ENCODE results near the gene DBH.

Gene DBH

DNA sequence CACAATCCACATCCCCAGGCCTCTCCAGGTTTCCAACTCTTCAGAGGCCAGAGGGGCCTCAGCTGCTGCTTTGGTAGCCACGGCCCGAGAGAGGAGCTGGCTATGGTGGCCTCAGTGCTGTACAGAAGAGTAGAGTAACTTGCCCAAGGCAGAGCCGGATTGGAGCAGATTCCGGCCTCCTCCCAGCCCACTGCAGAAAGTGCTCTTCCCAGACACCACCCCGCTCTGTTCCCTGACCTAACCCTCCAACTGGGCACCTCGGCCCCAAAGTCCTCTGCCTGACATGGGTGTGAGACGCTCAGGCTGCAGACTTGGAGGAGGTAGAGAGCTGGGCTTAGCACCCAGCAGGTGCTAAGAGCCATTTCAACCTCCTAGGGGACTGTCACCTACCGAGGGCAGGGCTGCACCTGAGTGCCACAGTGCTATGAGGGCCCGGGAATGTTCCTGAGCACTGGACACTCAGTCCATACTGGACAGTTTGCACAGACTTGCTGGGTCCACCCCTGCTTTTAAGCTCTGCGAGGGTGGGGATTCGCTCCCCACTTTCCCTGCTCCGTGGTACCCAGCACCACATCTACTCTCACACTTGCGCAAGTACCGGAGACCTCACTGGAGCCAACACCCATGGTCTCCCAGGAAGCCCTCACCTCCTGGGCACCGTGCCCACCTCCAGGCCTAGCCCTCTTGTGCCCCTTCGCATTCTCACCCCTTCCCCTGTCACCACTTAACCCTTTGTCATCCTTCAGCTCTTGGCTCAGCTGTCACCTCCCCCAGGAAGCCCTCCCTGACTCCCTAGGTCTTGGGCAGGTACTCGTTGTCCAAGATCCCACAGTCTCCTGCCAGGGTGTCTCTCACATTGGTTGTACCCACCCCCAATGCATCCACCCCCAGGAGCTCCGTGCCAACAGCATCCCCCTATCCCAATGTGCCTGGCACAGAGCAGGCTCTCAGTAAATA is 49.8 kb downstream of the DBH start:
- no peak for DNase-seq

DNA sequence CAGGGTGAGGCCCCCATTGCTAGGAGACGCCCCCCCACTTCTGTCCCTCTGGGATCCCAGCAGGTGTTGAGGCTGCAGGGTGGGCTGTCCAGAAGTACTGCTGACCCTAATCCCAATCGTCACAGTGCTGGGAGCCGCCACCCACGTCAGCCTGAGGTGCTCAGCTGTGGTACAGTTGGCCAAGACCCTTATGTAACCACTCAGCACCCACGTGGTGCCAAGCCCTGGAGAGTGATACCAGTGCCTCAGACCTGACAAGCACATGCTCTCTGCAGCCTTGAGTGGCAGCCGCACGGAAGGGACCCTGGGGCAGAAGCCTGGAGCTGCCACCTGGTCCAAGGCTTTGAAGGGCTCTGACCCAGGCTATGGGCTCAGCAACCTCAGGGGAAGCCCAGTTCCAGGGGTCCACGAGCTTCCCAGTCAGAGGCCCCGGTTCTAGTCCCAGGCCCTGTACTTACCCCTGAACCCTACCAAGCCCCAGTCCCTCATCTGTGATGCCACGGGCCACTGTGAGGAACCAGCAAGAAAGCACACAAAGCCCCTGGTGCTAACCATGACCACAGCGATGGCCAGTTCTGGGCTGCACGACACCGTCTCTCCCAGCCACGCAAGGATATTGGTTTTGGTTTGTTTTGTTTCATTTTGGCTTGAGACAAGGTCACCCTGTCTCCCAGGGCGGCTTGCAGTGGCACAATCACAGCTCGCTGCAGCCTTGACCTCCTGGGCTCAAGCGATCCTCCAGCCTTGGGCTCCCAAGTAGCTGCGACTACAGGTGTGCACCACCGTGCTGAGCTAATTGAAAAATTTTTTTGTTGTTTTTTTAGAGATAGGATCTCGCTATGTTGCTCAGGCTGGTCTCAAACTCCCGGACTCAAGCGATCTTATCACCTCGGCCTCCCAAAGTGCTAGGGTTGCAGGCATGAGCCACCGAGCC is 50.7 kb downstream of the DBH start:
- no peak for DNase-seq

DNA sequence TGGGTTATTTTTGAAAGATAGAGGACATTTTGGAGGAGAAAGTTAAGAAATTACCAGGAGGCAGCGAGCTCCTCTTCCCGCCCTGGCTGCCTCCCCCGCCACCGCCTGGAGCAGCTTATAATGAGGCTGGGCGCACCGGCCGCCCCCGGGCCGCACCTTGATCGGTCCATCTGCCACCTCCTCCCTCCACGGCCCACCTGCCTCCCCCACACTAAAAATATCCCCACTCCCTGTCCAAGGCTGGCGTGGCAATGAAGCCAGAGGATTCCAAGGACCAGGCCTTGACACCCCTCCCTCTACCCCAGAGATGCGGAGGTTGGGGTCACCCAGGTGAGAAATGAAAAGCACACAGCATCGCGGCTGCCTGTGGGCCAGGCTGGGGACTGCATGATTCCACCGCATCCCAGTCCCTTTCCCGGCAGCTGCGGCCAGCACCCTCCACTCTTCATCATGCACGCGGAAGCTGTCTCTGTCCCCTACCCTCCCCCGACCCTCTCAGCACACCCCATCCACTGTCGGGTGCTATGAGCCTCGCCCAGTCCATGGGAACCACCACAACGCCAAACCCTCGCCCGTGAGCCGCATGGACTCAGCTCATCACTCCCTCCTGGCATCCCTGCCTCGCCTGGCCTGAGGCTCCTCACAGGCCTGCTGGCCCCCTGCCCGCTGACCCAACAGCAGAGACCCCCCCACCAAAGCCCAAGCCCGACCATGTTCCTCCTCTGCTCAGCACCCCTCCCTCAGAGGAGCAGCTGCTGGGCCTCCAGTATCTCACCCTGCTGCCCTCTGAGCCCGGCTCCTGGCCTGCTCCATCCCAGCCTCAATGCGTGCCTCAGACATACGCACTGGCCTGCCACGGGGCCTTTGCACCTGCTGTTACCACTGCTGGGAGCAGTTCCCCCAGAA is 51.9 kb downstream of the DBH start:
- no peak for DNase-seq

DNA sequence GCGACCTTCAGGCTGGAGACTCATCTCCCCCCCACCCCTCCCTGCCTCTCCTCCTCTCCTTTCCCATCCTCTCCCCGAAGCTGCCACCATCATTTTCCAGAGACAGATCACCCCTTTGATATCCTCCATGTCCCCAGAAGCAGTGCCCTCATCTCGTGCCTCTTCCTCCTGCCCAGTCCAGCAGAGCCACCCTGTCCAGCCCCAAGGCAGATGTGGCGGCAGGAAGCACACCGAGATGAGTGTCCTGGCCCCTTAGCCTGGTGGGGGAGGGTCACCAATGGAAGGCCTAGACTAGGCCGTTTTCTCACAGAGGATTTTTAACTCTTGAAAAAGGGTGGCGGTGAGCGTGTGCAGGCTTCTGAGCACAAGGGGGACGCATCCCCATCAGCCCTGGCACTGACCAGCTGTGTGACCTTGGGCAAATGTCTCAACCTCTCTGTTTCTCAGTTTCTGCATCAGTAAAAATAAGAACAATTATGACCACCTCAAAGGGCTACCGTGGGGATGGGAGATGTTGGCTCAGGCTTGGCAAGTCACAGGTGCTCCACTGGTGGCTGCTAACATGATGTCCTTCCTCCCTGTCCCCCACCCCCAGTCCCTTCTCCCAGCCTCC is 53.1 kb downstream of the DBH start:
- no peak for DNase-seq

DNA sequence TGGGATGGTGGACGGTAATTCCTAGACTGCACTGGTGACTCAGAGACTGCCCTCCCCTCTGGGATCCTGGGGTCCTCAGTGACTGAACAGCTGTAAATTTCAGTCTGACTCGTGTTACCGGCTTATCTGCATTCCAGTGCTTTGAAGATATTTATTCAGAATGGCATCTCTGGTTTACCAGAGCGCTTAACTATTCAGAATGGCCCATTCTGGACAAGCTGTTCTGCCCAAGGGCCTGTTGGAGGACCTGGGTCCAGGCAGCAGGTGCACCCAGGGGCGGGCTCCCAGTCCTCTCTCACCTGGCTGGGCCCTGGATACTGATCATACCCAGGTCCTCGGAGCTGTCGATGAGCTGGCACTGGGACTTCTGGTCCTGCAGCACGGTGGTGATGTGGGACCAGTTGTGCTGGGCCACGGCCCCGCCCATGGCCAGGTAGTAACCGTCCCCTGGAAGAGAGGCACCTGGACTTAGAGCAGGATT is 54.0 kb downstream of the DBH start:
- no peak for DNase-seq

DNA sequence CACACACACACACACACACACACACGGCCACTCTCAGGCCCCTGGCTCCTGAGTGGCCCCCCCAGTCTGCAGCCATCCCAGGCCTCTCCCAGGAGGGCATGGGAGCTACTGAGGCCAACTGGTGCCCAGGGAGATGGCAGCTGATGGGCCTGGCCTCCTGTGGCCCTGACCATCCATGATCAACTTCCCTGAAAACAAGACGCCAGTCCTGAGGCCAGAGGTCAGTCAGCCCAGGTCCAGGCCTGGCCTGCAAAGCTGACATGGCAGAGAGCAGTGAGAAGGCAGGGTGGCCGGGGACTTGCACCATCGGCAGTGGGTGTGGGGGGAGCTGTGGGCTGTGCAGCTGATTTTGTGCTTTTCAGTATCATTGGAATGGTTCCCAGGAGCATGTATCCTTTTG is 55.0 kb downstream of the DBH start:
- no peak for DNase-seq

DNA sequence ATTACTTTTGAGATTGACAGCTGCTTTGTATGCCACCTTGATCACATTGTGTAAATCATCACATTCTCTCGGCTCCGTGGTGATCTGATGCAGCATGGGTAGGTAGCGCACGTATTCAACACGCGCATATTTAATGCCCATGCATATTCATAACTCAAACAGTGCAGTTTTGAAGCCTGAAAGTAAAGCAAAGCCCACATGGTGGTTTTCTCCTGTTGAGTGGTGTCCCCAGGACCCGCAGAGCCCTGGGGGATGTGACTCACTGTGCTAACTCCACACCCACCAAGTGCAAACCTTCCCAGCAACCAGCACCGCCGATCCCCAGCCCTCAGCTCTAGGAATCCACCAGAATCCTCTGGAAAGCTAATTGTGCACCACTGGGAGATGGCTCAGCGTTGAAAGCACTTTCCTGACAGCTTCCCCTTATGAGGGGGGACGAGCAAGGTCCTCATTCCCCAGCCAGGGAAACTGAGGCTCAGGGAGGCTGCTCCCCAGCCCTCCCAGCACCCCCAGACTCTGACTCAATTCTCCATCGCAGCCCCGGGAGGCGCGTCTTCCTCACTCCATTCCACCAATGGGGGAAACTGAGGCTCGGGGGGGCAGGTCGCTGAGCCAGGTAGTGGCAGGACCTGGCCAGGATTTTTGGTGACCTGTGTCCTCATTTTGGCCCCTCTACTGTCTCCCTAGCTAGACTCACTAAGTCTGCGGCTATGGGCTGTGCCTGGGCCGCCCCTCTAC is 55.6 kb downstream of the DBH start:
- no peak for DNase-seq

DNA sequence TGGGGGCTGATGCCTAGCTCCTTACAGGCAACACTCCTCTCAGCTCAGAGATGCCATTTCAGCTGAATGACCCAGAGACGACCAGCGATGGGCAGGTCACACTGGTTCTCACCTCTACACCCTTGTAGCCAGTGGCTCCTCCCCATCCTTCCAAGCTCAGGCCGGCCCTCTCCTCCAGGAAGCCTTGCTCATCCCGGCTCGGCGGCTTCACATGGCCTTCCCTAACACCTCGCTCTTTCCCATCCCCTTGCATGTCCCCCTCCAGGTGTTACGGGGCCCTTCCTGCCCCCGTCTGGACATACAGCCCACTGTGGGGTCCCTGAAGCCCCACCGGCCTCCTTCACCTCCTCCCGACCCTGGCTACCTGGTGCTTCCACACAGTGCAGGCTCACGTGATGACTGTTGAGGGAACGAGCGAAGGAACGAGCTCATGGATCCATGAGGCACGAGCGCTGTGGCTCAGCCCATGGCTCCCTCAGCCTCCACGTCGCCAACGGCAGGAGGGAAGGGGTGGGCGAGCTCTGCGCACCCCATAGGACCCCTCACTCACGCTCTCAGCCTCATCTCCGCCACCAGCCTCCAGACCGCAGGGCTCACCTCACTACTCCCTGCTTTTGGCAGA is 56.3 kb downstream of the DBH start:
- DNase-seq: no peak

DNA sequence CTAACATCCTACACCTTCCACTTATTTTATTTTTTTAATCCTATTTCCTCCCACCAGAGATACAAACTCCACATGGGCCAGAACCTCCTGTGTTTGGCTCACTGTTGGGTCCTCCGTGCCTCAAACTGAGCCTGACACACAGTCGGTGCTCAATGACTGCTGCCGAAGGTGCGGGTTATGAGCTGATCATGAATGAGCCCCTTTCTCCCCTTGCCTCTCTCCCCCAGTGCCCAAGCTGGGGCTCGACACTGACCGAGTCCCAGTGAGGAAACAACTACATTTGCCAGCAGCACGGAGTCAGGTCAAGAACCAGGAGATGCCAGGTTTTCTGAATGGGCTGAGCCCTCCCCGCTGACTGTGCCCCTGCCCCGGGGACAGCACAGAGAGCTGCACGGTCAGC is 57.0 kb downstream of the DBH start:
- no peak for DNase-seq

DNA sequence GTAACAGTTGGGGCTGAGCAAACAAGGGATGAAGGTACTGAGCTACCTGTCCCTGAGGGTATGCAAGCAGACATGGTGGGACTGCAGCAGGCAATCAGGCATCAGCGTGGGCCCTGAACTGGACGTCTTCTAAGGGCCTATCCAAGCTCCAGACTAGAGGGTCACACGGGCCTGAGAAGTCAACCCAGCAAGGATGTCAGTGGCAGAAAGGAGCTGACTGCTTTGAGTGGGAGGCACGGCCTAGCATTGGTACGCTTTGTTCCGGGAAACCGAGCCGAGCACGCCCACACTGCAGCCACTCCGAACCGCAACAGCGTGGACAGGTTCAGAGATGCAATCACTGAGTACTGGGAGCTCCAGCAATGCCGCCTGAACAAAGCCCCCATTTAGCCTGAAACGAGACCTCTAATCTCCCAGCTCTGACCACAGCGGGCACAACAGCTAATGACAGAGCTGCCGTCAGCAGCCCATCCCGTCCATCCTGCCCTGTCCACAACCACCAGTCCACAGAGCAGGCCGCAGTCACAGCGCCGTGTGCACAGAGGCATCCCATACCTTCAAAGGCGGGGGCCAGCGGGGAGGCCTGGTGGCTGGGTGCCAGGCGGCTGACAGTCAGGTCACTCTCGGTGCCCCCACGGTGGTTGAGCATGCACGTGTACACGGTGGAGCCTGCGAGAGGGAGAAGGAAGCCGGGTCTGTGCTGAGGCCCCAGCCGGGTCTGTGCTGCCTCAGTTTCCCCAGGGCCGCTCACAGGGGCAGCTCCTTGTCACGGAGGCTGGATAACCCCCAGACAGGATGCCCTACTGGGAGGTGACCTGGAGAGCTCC is 57.8 kb downstream of the DBH start:
- DNase-seq: no peak

DNA sequence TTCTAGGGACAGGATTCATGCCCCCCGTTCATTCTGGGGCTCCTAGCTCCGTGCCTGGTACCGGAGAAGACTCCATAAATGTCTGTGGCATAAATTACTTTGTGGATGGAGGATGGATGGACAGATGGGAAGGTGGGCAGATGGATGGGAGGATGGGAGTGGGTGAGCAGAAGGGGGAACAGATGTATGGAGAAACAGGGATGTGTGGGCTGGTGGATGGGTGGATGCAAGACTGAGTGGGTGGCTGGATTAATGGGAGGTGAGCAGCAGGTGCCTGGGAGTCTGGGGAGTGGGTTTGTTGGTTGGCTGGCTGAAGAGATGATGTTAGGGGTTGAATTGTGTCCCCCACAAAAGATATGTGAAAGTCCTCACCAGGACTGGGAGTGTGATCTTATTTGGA is 58.5 kb downstream of the DBH start:
- DNase-seq: no peak

DNA sequence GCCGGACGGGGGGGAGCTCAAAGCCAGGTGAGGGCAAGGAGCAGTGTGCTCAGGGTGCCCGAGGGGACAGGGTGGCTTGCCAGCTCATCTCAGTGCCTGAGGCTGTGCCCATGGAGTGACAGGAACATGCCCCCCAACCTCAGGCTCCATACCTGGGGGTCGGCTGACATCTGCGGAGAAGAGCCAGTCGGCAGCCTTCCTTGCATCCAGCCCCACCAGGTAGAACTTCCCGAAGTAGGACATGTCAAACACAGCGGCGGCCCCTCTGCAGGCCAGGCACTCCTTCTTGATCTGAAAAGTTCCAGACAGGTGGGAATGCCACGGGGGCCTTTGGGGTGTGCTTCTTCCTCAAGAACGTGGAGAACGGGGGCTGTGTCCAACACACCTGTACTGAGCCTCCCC is 59.9 kb downstream of the DBH start:
- DNase-seq: peak; percentile 22

DNA sequence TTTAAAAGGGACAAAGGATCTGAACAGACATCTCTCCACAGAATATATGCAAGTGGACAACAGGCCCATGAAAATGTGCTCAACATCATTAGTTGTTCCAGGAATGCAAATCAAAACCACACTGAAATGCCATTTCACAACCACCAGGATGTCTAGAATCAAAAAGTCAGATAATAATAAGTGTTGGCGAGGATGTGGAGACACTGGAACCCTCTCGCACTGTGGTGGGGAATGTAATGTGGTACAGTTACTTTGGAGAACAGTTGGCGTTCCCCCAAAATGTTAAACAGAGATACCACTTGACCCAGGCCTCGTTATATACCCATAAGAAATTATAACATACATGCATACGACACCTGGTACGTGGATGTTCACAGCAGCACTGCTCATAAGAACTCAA is 63.4 kb downstream of the DBH start:
- no peak for DNase-seq

DNA sequence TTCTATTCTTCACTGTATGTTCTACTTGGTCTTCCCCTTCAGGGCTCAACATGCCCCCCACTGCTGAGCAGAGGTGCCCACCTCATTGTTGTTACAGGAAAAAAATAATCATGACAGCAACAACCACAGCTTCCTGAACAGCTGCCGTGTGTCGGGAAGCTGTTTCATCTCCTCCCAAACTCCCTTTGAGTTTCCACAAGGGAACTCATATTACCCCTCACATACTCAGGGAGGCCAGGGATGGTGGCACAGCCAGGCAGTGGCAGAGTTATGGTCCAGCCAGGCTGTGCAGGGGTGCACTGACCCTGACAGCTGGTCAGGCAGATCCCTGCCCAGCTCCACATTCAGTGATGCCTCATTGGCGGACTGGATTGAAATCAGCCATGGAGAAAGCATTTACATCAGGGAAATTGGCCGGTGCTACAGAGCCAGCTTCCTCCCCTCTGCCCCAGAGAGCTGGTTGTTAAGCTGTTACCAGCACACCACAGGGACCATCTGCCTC is 64.7 kb downstream of the DBH start:
- DNase-seq: peak; percentile 35

DNA sequence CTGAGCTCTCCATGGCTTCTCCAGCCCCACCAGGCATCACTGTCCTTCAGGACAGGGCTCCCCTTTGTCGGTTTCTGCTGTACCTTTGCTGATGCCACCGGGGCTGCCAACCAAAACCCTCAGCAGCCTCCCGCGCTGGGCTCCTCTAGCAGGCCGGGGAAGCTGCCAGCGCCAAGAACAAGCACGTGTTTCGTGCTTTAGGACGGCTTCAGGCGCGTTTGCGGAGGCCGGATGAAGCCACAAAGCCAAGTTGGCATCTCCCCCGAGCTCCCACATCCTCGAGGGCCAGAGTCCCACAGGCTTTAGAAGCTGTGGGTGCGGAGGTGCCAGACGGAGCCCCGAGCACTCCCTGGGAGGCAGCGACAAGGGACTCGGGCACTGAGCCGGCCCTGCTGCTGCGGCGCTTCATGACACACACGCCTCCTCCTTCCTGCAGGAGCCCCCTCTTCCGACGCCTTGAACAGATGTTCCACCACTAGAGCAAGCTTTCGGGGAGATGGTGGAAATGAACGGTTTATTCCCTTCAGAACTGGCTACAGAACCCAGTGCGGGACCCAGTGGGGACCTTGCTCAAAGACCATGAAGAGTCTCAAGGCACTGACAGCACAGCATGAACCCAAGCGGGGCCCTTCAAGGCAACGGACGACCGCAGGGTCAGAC is 65.3 kb downstream of the DBH start:
- DNase-seq: peak; percentile 42

DNA sequence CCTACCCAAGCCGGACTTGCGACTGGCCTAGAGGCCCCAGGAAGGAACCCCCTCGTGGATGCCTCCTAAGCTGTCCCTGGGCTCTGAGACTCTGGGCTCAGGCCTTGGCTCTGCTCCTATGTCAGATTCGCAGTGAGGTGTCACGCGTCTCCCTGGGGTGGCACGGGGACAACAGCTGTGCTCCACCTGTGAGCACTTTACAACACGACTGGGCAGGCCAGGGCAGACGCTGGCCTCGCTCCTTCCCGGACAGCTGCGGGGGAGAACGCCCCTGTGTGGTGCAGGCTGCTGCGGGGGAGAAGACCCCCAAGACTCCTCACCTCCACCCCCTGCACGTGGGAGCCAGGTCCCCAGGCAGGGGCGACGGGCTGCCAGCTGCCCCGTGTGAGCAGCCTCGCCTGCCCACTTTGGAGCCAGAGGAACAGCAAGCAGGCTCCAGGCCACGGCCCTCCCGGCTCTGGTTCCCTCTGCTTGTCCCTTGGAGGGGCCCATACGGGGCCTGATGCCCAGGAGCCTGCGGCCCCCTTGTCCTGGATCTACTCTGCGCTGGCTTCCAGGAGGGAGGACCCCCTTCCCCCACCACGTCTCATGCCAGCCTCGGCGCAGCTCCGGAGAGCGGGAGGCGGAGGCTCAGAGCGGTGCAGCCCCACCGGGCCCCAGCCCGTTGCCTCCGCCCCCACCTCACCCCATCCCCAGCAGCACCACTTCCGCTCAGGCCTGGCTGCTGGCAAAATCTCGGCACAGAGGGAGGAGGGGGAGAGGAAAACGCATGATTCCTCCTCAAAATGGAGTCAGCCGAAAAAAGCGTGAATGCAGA is 66.0 kb downstream of the DBH start:
- DNase-seq: peak; percentile 88

DNA sequence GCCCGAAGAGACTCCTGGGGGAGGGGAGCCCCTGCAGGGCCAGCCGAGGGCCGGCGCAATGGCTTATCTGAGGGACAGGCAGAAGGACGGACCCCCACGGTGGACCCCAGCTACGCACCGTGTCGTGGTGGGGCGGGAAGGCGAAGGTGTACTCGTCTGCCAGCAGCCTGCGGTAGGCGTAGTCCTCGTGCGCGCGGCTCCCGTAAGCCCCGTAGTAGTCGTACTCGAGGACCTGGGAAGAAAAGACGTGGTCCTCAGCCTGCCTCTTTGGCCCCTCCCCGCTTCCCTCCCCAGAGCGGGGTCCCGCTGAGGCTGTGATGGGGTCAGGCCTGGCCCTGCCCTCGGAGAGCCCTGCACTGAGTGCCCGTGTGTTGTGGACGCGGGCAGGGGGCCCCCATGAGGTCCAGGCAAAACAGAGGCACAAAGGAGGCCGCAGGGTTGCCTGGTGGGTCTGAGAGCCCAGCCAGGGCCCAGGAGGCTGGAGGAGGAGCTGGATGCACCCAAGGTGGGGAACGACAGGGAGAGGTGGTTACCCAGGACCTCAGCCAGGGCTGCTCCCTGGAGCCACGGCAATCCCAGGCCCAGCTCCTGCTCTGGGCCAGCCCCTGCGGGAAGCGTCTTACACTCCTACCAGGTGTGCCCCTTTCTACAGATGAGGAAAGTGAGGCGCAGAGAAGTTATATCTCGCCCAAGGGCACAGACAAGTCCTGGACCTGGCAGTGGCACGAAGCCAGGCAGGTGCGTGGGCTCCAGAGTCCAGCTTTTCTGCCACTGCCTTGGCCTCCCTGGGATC is 66.8 kb downstream of the DBH start:
- DNase-seq: peak; percentile 33
